ENCODE data around the gene RBFOX2. TPM values are rescaled to one million over a fixed set of nuclear protein-coding genes. Genes with fewer than 3 reads are reported as not detected.

The RBFOX2 gene
- total RNA-seq, 1 experiment from 2014 or later, result 77.7 TPM

- H3K36me3 ChIP-seq (replicated peaks; ENCODE audit: control insufficient read depth, insufficient read depth, low read length), result no peaks in the 10 kb centered on the region
- no peaks in the 10 kb centered on the region for H3K27me3 ChIP-seq (ENCODE audit: control insufficient read depth, insufficient read depth, low read length)
- DNase-seq, result peak; percentile 44
- no peak overlapping the region for H3K4me3 ChIP-seq (ENCODE audit: insufficient read depth, low read depth, low read length)
Measured at GRCh38 chr22:35961480-35962295, 66.9 kb downstream of the RBFOX2 start.

- H3K4me3 ChIP-seq (ENCODE audit: insufficient read depth, low read depth, low read length), result no peak overlapping the region
- no peaks in the 10 kb centered on the region for H3K27me3 ChIP-seq (ENCODE audit: control insufficient read depth, insufficient read depth, low read length)
- no peaks in the 10 kb centered on the region for H3K36me3 ChIP-seq (replicated peaks; ENCODE audit: control insufficient read depth, insufficient read depth, low read length)
- DNase-seq, result no peak
Measured at GRCh38 chr22:35960854-35961253, 67.8 kb downstream of the RBFOX2 start.

- no peaks in the 10 kb centered on the region for H3K27me3 ChIP-seq (ENCODE audit: control insufficient read depth, insufficient read depth, low read length)
- DNase-seq, result no peak
- no peaks in the 10 kb centered on the region for H3K36me3 ChIP-seq (replicated peaks; ENCODE audit: control insufficient read depth, insufficient read depth, low read length)
- no peak overlapping the region for H3K4me3 ChIP-seq (ENCODE audit: insufficient read depth, low read depth, low read length)
Measured at GRCh38 chr22:35959121-35959800, 69.4 kb downstream of the RBFOX2 start.

- DNase-seq, result no peak
- H3K4me3 ChIP-seq (ENCODE audit: insufficient read depth, low read depth, low read length), result no peak overlapping the region
Measured at GRCh38 chr22:35958334-35958733, 70.3 kb downstream of the RBFOX2 start.

GRCh38 chr22:35957589-35957988 is 71.0 kb downstream of the RBFOX2 start:
- no peak overlapping the region for H3K4me3 ChIP-seq (ENCODE audit: insufficient read depth, low read depth, low read length)
- H3K36me3 ChIP-seq (replicated peaks; ENCODE audit: control insufficient read depth, insufficient read depth, low read length), result no peaks in the 10 kb centered on the region
- no peak for DNase-seq
- no peaks in the 10 kb centered on the region for H3K27me3 ChIP-seq (ENCODE audit: control insufficient read depth, insufficient read depth, low read length)

More at GRCh38 chr22:35958334-35958733, 70.3 kb downstream of the RBFOX2 start:
- no peaks in the 10 kb centered on the region for H3K27me3 ChIP-seq (ENCODE audit: control insufficient read depth, insufficient read depth, low read length)
- H3K36me3 ChIP-seq (replicated peaks; ENCODE audit: control insufficient read depth, insufficient read depth, low read length), result no peaks in the 10 kb centered on the region

GRCh38 chr22:35956850-35957249 is 71.8 kb downstream of the RBFOX2 start:
- Histone ChIP-seq H3K4me3 (ENCODE audit: insufficient read depth, low read depth, low read length) (no peak overlapping the region), H3K27me3 (ENCODE audit: control insufficient read depth, insufficient read depth, low read length) (no peaks in the 10 kb centered on the region), H3K36me3 (replicated peaks; ENCODE audit: control insufficient read depth, insufficient read depth, low read length) (no peaks in the 10 kb centered on the region)
- no peak for DNase-seq

GRCh38 chr22:35955546-35955945 is 73.1 kb downstream of the RBFOX2 start:
- no peak for DNase-seq
- H3K27me3 ChIP-seq (ENCODE audit: control insufficient read depth, insufficient read depth, low read length), result no peaks in the 10 kb centered on the region
- H3K36me3 ChIP-seq (replicated peaks; ENCODE audit: control insufficient read depth, insufficient read depth, low read length), result no peaks in the 10 kb centered on the region
- H3K4me3 ChIP-seq (ENCODE audit: insufficient read depth, low read depth, low read length), result no peak overlapping the region

- DNase-seq, result no peak
- Histone ChIP-seq H3K36me3 (replicated peaks; ENCODE audit: control insufficient read depth, insufficient read depth, low read length) (no peaks in the 10 kb centered on the region), H3K27me3 (ENCODE audit: control insufficient read depth, insufficient read depth, low read length) (no peaks in the 10 kb centered on the region), H3K4me3 (ENCODE audit: insufficient read depth, low read depth, low read length) (no peak overlapping the region)
Measured at GRCh38 chr22:35952576-35952975, 76.0 kb downstream of the RBFOX2 start.

GRCh38 chr22:35950262-35950661 is 78.4 kb downstream of the RBFOX2 start:
- Histone ChIP-seq H3K4me3 (ENCODE audit: insufficient read depth, low read depth, low read length) (no peak overlapping the region), H3K27me3 (ENCODE audit: control insufficient read depth, insufficient read depth, low read length) (no peaks in the 10 kb centered on the region), H3K36me3 (replicated peaks; ENCODE audit: control insufficient read depth, insufficient read depth, low read length) (no peaks in the 10 kb centered on the region)
- peak; percentile 9 for DNase-seq

- H3K27me3 ChIP-seq (ENCODE audit: control insufficient read depth, insufficient read depth, low read length), result no peaks in the 10 kb centered on the region
- no peak for DNase-seq
- H3K4me3 ChIP-seq (ENCODE audit: insufficient read depth, low read depth, low read length), result no peak overlapping the region
- no peaks in the 10 kb centered on the region for H3K36me3 ChIP-seq (replicated peaks; ENCODE audit: control insufficient read depth, insufficient read depth, low read length)
Measured at GRCh38 chr22:35949243-35949642, 79.4 kb downstream of the RBFOX2 start.

- DNase-seq, result no peak
- no peaks in the 10 kb centered on the region for H3K36me3 ChIP-seq (replicated peaks; ENCODE audit: control insufficient read depth, insufficient read depth, low read length)
- no peaks in the 10 kb centered on the region for H3K27me3 ChIP-seq (ENCODE audit: control insufficient read depth, insufficient read depth, low read length)
- H3K4me3 ChIP-seq (ENCODE audit: insufficient read depth, low read depth, low read length), result no peak overlapping the region
Measured at GRCh38 chr22:35947794-35948425, 80.7 kb downstream of the RBFOX2 start.

- Histone ChIP-seq H3K27me3 (ENCODE audit: control insufficient read depth, insufficient read depth, low read length) (no peaks in the 10 kb centered on the region), H3K4me3 (ENCODE audit: insufficient read depth, low read depth, low read length) (no peak overlapping the region), H3K36me3 (replicated peaks; ENCODE audit: control insufficient read depth, insufficient read depth, low read length) (no peaks in the 10 kb centered on the region)
- DNase-seq, result no peak
Measured at GRCh38 chr22:35944458-35944857, 84.2 kb downstream of the RBFOX2 start.

GRCh38 chr22:35940166-35940565 is 88.5 kb downstream of the RBFOX2 start:
- no peaks in the 10 kb centered on the region for H3K36me3 ChIP-seq (replicated peaks; ENCODE audit: control insufficient read depth, insufficient read depth, low read length)
- H3K4me3 ChIP-seq (ENCODE audit: insufficient read depth, low read depth, low read length), result no peak overlapping the region
- no peaks in the 10 kb centered on the region for H3K27me3 ChIP-seq (ENCODE audit: control insufficient read depth, insufficient read depth, low read length)
- no peak for DNase-seq

GRCh38 chr22:35938226-35938625 is 90.4 kb downstream of the RBFOX2 start:
- no peaks in the 10 kb centered on the region for H3K36me3 ChIP-seq (replicated peaks; ENCODE audit: control insufficient read depth, insufficient read depth, low read length)
- no peak overlapping the region for H3K4me3 ChIP-seq (ENCODE audit: insufficient read depth, low read depth, low read length)
- no peaks in the 10 kb centered on the region for H3K27me3 ChIP-seq (ENCODE audit: control insufficient read depth, insufficient read depth, low read length)
- no peak for DNase-seq

GRCh38 chr22:35930933-35931332 is 97.7 kb downstream of the RBFOX2 start:
- H3K27me3 ChIP-seq (ENCODE audit: control insufficient read depth, insufficient read depth, low read length), result no peaks in the 10 kb centered on the region
- no peaks in the 10 kb centered on the region for H3K36me3 ChIP-seq (replicated peaks; ENCODE audit: control insufficient read depth, insufficient read depth, low read length)
- peak; percentile 8 for DNase-seq
- no peak overlapping the region for H3K4me3 ChIP-seq (ENCODE audit: insufficient read depth, low read depth, low read length)
